NCI-H1930 (cell line): ENCODE results near the gene SNX7.

ENCODE experiments used
- DNase-seq, 2 experiments: peaks; one replicate each; lab custom pipeline; 2025; lab: John Stamatoyannopoulos, UW

SNX7 gene

DNA sequence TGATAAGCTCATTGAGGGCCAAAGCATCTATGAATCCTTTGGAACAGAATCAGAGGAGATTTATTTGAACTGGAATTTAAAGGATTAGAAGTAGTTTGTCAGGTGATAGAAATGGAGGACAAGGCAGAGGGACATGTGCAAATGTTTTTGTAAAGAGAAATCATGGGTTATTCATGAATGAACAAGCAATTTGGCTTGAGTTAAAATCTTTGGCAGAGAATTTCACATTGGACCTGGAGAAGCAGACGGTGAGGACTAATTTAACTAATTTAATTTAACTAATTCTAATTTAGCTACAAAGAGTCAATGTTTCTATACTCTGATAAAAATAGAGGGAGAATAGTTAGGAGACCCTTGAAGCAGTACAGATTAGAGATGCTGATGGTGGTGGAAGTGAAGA lies 36.3 kb downstream of the SNX7 start:
- DNase-seq = no peak

DNA sequence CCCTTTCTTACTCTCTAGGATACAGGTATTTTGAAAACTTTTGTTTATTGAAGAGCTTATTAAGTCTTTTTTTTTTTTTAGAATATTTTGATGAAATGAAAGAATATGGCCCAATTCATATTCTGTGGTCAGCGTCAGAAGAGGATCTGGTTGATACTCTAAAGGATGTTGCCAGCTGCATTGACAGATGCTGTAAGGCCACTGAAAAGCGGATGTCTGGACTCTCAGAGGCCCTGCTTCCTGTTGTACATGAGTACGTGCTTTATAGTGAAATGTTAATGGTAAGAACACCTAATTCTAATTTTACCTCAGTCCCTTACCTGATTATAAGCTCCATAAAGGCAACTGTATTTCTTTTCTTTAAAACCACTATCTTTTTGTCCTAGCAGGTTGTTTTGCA lies 37.1 kb downstream of the SNX7 start:
- DNase-seq = no peak

DNA sequence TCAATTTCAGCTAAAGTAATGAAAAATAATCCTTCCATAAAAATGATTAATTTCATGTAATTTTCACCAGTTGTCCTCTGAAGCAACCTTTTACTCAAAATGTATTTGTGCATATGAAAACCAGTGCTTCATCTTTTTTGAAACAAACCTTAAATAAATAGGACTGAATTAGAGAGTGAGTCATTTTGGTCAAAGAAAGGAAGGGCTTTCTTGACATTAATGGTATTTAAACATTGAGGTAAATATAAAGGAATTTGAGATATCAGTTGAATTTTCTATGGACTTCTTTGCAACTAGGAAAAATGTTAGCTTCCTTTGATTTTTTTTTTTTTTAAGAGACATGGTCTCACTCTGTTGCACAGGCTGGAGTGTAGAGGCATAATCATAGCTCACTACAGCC lies 38.7 kb downstream of the SNX7 start:
- DNase-seq = no peak

DNA sequence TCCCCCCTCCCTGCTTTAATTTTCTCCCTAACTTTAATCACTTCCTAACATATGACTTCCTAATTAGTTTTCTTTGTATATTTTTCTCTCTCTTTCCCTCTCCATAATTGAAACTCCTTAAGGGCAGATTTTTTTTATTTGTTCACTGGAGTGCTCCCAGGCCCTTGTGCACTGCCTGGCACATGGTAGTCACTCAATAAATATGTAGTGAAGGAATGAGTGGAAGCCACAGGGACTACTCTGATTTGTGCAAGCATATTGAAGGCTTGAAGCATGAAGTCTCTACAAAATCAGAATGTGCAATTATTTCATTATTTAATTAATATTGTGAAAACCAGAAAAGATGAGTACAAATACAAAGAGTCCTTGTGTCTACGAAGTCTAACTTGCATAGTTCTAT lies 41.5 kb downstream of the SNX7 start:
- DNase-seq = no peak

DNA sequence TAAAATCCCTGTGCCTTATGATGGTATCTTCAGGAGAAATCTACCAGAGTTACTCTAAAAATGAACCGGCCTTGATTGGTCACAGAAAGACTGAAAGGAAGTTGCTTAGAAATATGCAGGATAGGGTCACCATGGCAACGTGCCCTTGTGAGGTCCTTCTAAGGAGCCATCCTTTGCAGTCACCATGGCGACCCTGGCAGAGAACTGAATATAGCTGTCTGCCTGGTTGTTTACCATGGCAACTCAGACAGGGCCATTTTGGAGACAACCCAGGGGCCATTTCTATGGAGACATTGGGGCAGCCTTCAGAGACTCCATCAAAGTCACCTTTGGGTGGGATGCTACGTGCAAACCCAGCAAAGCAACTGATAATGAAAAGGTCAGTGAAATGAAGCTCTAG lies 43.0 kb downstream of the SNX7 start:
- DNase-seq = no peak

DNA sequence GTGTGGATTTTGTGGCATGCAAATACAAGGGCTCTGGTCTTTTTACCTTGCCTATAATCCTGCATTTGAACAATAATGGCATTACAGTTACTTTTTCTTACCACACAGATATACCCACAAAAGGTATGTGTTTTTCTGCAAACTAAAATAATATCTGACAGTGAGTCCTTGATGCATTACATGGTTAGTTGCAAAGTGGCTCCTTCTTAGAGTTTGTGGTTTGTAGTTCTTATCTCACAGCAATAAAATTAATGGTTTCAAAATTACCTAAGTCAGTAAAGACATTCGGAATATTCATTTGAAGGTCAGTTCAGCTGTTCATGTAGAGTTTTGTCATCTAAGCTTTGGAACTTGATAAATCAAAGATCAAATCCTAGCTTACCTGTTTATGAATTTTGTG lies 43.5 kb downstream of the SNX7 start:
- DNase-seq = no peak

DNA sequence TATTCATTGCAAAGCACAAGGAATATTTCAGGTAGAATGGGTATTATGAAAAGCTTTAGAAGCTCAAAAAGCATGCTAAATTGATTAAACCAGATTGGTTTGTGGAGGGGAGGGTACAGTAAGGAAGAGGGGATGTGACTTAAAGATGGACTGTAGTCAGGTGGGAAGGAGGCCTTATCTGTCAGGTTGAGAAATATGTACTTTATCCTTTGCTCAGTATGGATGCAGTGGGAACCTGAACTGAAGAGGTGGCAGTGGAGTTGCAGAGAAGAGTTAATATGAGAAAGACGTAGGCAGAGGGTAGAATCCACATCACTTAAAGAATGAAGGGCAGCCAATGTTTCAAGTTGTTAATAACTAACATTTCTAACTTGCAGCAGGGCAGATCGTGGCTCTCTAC lies 44.1 kb downstream of the SNX7 start:
- DNase-seq = no peak

DNA sequence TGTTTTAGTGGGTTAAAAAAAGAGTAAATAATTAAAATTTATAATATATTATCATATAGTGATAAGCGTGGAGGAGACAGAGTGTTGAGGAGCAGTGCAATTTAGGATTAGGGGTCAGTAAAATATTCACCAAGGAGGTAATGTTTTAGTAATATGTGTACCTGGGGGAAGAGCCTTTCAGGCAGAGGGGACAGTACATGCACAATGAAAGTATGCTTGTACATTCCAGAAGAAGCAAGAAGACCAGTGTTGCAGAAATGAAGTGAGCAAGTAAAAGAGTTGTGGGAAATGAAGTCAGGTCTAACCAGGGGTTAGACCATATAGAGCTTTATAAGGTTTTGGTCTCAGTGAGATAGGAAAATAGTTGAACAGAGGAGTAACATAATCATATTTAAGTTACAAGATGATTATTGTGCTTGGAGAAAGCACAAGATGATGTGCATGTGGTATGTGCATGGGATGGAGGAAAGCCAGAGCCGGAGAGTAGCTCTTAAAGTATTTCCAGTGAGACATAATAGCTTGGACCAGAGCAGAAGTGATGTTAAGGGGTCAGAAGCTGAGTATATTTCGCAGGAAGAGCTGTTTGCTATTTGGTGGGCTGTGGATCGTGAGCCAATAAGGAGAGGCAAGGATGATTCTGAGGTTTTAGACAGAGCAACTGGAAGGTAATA lies 44.8 kb downstream of the SNX7 start:
- DNase-seq = no peak

DNA sequence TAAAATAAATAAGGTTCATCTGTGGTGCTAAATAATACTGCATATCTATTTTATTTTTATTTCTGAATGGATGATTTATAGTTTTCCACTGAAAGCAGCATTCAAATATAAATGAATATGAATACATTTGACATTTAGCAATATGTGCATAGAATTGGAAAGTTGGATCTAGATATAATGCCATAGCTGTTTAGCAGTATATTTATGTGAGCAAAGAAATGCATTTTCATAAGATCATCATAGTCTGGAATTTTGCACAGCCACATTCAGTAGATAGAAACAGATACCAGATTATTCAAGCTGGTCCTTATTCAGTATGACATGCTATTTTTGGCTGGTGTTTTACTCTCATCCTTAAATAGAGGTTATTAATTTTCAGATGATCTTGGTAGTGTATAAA lies 46.0 kb downstream of the SNX7 start:
- DNase-seq = no peak

DNA sequence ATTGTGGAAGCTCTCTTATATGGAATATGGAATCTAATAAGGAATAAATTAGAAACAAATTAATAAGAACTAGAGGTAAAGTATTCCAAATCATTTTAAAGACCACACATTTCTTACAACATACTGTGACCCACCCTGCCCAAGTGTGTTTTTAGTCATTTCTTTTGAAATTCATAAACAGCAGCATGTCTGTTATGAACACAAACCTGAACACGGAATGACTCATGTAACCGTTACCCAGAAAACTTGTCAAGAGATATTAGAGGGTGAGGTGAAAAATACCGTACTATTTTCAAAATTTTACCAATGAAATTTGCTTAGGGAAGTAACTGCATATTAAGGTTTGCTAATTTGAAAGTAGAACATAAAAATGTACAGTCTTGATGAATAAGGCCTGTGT lies 48.4 kb downstream of the SNX7 start:
- no peak for DNase-seq

DNA sequence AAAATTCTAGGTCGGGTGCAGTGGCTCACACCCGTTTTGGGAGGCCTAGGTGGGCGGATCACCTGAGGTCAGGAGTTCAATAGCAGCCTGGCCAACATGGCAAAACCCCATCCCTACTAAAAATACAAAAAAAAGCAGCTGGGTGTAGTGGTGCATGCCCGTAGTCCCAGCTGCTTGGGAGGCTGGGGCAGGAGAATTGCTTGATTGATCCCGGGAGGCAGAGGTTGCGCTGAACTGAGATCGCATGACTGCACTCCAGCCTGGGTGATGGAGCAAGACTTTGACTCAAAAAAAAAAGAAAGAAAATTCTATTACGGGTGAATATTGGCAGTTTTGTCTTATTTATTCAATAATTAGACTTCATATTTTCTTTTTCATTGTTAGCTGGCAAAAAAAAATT lies 62.1 kb downstream of the SNX7 start:
- DNase-seq = no peak

DNA sequence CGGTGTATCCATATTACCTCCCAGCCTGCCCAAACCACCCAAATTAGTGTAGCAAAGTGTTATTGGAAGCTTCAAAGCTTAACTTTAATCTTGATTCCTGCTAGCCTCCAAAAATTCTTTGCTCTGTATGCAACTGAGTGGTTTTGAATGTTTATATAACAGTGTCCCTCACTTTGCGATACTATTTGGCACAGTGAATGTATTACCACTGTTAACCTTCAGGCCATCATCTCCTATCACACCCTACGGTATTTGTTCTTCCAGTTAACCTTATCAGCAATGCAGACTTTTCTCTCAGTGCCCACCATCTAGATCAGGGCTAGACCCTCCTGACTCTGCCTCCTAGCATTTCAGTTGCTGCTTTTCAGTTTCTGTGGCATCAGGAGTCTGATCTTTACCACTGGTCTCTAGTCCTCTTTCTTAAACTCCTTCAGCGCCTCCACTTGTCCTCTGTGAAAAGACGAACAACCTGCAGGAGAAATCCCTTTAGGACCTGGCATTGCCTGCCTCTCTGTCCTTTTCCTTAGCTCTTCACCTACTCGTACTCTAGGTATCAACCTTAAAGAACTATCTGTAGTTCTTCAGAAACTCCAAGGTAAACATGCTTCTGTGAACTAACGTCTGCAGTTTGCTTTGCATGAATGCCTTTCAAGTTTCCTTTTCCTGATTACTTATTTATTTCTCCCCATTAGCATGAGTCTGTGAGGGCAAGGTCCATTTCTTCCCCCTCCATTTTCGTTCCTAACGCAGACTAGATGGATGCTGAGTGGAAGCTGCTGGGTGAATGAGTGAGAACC lies 71.7 kb downstream of the SNX7 start:
- no peak for DNase-seq

DNA sequence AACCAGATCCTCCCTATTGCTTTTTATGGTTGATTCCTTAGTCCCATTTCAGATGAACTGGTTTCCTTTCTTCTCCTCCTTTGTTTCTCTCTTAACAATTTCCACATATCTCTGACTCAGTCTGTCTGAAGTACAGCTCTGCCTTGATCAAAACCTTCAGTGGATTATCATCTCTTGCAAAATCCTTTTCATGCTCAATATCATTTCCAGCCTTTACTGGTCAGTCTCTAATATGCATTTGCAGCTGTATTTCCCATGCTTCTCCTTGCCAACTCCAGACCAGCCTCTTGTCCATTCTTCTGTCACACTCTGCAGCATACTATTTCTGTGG lies 72.2 kb downstream of the SNX7 start:
- DNase-seq = no peak

DNA sequence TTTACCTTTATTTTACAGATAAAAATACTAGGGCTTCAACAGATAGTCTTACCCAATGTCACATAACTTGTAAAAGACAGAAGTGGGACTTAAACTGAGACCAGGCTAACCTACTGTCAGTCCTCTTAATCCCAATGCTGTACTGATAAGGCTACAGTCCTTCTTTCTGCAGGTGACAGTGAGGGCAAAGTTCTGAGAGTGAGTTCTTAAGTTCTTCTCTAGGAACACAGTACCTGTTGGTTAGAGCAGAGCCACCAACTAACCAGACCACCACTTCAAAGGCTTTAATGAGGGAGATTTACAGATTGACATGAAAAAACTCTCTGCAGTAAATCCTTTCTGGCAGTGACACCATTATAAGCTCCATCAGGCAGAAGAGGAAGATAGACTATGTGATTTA lies 74.2 kb downstream of the SNX7 start:
- no peak for DNase-seq

DNA sequence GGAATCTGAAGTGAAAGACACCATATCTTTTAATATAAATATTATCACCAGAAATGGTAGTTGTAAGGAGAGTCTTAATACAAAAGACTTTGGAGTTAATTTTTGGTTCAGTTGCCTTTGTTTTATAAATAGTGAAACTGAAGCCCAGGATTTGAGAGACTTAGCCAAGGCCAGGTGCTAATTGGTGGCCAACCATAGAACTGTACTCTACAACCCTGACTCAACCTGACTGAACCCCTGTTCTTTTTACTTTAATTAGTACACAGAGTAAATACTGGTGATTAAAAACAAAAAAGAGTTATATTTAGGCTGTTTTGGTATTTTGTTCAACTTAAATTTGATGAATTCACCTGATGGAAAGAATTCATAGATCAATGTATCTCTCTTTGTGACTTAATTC lies 76.3 kb downstream of the SNX7 start:
- no peak for DNase-seq

DNA sequence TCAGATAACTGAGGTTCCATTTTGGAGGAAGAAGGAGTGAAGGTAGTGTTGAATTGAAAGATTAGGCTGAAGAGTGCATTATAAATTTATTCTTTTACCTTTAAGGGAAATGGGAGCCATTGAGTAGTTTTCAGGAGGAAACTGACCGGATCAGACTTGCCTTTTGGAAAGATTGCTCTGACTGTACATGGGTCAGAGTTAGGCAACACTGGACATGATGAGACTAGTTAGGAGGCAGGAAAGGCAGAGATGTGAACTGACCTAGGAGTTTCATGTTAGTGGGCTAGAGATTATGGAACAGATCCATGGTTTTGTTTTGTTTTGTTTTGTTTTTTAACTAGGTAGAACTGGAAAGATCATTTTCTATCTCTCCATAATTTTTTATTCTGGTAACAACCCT lies 78.2 kb downstream of the SNX7 start:
- DNase-seq = no peak

DNA sequence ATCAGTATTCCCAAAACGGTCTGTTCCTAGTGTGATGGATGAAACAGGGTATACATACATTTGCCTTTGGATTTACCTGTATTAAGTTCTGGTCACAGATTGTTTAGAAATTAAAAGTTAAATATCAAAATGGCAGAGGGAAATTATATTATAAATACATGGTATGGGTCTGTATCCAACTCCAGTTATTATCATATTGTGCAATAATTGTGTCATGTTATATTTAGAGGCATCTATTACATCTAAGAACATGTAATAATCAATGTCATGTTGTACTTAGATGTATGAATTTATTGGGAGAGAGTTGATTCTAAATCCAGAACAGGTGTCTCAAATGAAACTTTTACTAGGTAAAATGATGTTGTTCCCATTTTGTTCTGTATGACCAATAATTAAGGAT lies 79.6 kb downstream of the SNX7 start:
- no peak for DNase-seq

DNA sequence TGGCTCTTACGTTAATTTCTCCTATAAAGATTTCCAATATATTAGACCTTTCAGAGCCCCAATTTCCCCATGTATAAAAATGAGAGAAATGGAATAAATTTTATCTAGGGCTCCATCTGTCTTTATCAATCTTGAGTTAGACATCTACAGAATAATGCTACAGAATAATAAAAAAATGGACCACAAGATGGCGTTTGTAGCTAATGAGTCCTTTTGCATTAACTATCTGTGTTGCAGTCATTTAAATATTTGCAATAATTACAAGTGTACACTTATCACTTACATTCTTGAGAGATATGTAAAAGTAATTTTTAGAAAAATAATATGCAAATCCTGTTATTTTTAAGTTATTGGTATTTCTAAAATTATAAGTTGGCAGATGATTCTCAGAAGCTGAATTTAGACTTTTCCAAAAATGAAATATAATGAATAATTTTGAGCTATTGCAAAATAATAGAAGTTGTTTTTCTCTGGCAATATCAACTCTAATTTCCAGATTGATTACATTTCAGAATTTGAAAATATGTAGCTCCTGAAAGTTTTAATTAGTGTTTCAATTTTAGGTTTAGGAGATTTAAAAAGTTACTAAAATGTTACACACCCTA lies 87.7 kb downstream of the SNX7 start:
- DNase-seq = no peak

DNA sequence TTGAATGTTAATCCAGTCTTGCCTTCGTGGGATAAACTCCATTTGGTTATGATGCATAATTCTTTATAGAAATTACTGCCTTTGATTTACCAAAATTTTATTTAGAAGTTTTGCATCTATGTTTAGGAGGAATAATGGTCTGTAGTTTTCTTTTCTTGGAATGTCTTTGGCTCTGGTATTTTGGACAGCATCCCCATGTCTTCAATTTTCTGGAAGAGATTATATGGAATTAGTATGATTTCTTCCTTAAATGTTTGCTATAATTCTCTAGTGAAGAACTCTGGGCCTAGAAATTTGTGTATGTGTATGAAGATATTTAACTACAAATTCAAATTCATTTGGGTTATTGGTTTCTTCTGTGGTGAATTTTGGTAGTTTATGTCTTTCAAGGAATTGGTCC lies 92.7 kb downstream of the SNX7 start:
- no peak for DNase-seq

DNA sequence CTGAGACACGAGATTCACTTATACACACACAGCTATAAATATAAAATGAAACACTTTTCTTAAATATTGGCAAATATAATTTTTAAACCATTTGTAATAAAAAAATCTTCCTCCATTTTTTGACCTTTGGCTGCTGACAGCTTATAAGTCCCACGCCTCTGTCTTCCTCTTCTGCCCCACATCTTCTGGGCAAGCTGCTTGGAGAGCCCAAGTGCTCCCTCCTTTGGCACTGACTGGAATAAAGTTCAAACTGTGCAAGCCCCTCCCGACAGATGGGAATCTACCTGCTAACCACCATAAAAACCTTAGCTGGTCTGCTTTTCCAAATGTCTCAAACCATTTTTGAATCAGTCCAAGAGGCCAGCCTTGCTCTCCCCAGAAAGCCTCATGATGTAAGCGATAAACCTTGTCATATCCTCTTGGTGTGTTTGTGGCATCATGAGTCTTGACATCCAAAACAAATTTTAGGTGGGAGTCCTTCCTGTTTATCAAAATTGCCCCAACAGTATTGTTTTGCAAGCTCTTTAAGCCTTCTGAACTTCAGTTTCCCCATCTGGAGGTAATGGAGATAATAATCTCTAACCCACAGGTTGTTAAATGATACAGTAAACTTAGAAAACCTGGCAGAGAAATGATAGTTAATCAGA lies 99.8 kb downstream of the SNX7 start:
- DNase-seq = no peak

DNA sequence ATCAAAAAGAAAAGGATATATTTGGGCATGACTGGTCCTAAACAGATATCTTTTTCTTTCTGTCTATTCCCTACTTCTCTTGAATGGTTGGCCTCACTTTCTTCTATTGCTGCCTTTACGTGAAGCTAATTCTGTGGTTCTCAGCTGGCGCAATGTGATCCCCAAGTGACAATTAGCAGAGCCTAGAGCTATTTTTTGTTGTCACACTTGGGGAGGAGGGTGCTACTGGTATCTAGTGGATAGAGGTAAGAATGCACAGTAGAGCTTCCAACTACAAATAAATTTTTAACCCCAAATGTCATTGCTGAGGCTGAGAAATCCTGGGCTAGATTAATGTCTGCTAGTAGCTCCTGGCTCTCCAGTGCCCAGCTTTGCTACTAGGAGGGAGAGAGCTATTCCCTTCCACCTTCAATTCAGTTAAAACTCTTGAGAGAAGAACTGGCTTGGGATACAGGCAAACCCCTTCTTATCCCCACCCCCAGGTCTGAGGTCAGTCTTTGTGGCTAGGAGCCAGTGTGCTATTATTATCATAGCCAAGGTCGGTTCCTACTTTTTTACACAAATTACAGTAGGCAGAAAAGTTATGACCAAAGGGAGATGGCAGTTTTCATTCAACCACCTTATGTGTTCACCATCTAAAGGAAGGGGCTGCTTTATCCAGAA lies 102.1 kb downstream of the SNX7 start:
- DNase-seq = no peak

DNA sequence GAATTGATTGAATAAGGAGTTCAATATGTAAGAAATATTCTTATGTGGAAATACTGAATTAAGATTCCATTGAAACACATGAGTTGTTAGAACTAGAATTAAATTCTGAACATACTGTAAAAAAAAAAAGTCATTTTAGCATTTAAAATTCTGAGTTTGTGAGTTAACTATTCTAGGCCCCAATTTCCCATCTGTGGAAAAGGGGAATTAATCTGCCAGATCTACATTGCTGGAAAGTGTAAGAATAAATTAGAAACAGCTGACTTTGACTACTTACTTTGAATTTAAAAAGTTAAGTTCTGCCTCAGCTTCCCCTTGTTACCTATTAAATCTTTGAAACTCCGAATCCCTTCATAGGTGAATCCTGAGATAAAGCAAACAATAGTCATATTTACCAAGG lies 103.0 kb downstream of the SNX7 start:
- no peak for DNase-seq

DNA sequence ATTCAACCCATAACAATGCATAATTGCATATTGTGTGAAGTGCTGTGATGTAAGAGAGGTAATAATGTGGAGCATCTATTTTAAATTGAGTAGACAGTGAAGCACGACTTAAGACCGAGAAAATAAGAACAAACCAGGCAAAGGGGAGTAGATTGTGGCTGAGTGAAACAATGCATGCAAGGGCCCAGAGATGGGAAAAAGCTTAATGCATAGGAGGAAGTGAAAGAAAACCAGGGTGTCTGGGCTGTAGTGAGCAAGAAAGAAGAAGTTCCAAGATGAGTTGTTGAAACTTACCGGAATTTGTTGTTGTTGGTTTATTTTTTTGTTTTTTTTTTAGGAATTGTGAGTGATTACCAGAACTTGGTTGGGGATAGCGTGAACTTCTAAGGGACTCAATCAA lies 104.7 kb downstream of the SNX7 start:
- no peak for DNase-seq
